Liver (tissue), 9 donors: Measurements from ENCODE around the gene CTNNA2. TPM values are rescaled to one million over a fixed set of nuclear protein-coding genes. Genes with fewer than 3 reads are reported as not detected.
"Not testable (repeated sequence)": the region's sequence is repeated elsewhere in the genome, so short reads cannot be mapped to it uniquely, and the experiment has no call there.

Experiments used
- DNase-seq: peaks from one replicate; pipeline ENCODE4 v3.0.0-alpha.2; 2017; ENCODE audit warnings: low spot score
- H3K27ac ChIP-seq, 2 donors: one replicate each; pipeline ENCODE4 v1.7.0; 2013; ENCODE audit warnings: inconsistent platforms in 2 of 2, low read length in 2 of 2, control low read depth in 1 of 2, low read depth in 1 of 2, mild to moderate bottlenecking in 1 of 2
- H3K27me3 ChIP-seq, 4 donors: one replicate each; pipeline versions ENCODE4 v1.6.1 to v1.7.0; 2013; ENCODE audit warnings: low read length in 3 of 4, inconsistent platforms in 1 of 4, mild to moderate bottlenecking in 1 of 4, moderate library complexity in 1 of 4; ENCODE audit not compliant: control insufficient read depth in 4 of 4, insufficient read depth in 4 of 4
- H3K36me3 ChIP-seq, 4 donors: one replicate each; pipeline versions ENCODE4 v1.6.1 to v1.7.0; 2013; ENCODE audit warnings: low read length in 3 of 4, mild to moderate bottlenecking in 3 of 4, low read depth in 1 of 4, moderate library complexity in 1 of 4; ENCODE audit not compliant: control insufficient read depth in 4 of 4, insufficient read depth in 3 of 4
- H3K4me1 ChIP-seq, 4 donors: one replicate each; pipeline versions ENCODE4 v1.6.1 to v1.7.0; 2013; ENCODE audit warnings: low read length in 3 of 4, mild to moderate bottlenecking in 3 of 4, moderate library complexity in 1 of 4; ENCODE audit not compliant: control insufficient read depth in 4 of 4, insufficient read depth in 4 of 4
- H3K4me3 ChIP-seq, 3 donors: one replicate each; pipeline versions ENCODE4 v1.6.1 to v1.7.0; 2013; ENCODE audit warnings: low read length in 3 of 3, control low read depth in 1 of 3, low read depth in 1 of 3, mild to moderate bottlenecking in 1 of 3
- H3K9ac ChIP-seq, 2 donors: one replicate each; pipeline ENCODE4 v1.7.0; 2013; ENCODE audit warnings: low read length in 2 of 2, mild to moderate bottlenecking in 2 of 2, moderate library complexity in 2 of 2, control low read depth in 1 of 2, low read depth in 1 of 2
- H3K9me3 ChIP-seq, 4 donors: one replicate each; pipeline versions ENCODE4 v1.6.1 to v1.7.0; 2013; ENCODE audit warnings: low read length in 3 of 4; ENCODE audit not compliant: control insufficient read depth in 4 of 4
- EGR1 ChIP-seq, 2 donors: IDR thresholded peaks; 2 replicates each; pipeline ENCODE4 v1.6.1; 2016 to 2018; ENCODE audit warnings: antibody characterized with exemption in 2 of 2, low read depth in 2 of 2
- FOXA1 ChIP-seq: IDR thresholded peaks from 2 replicates; pipeline ENCODE4 v1.6.1; 2016; ENCODE audit warnings: antibody characterized with exemption
- GABPA ChIP-seq, 2 donors: IDR thresholded peaks in 1 of 2; conservative IDR thresholded peaks in 1 of 2; 2 replicates each; pipeline ENCODE4 v1.6.1; 2016; ENCODE audit warnings: antibody characterized with exemption in 2 of 2, mild to moderate bottlenecking in 1 of 2, moderate library complexity in 1 of 2
- HNF4A ChIP-seq, 2 donors: conservative IDR thresholded peaks; 2 replicates each; pipeline ENCODE4 v1.6.1; 2016; ENCODE audit warnings: antibody characterized with exemption in 2 of 2, mild to moderate bottlenecking in 2 of 2
- HNF4G ChIP-seq: IDR thresholded peaks from 2 replicates; pipeline ENCODE4 v1.6.1; 2016; ENCODE audit warnings: antibody characterized with exemption
- JUND ChIP-seq, 2 donors: IDR thresholded peaks; 2 replicates each; pipeline ENCODE4 v1.6.1; 2016; ENCODE audit warnings: antibody characterized with exemption in 2 of 2
- NR2F2 ChIP-seq: IDR thresholded peaks from 2 replicates; pipeline ENCODE4 v1.6.1; 2016; ENCODE audit warnings: antibody characterized with exemption
- RAD21 ChIP-seq, 2 donors: IDR thresholded peaks; 2 replicates each; pipeline ENCODE4 v1.6.1; 2016; ENCODE audit warnings: antibody characterized with exemption in 2 of 2, mild to moderate bottlenecking in 2 of 2
- RXRA ChIP-seq, 2 donors: IDR thresholded peaks; 2 replicates each; pipeline ENCODE4 v1.6.1; 2017 to 2018; ENCODE audit warnings: antibody characterized with exemption in 2 of 2, mild to moderate bottlenecking in 1 of 2
- SP1 ChIP-seq: IDR thresholded peaks from 2 replicates; pipeline ENCODE4 v1.6.1; 2018; ENCODE audit warnings: antibody characterized with exemption, mild to moderate bottlenecking
- TAF1 ChIP-seq: conservative IDR thresholded peaks from 2 replicates; pipeline ENCODE4 v1.6.1; 2016; ENCODE audit warnings: antibody characterized with exemption, mild to moderate bottlenecking
- YY1 ChIP-seq: IDR thresholded peaks from 2 replicates; pipeline ENCODE4 v1.6.1; 2016; ENCODE audit warnings: antibody characterized with exemption, mild to moderate bottlenecking
- WGBS: extraction: QIAGEN DNeasy Blood & Tissue Kit; methylation state at CpG from one replicate; pipeline ENCODE4 v1.1.7; 2013; 5-methylcytosine and 5-hydroxymethylcytosine counted together
- polyA plus RNA-seq, 2 donors: library from polyadenylated mRNA; stranded (reverse) in 1 of 2; unstranded in 1 of 2; fragments of 200-250 nt in 1 of 2; fragments of >200 nt in 1 of 2; fragmentation: Nextera tagmentation in 1 of 2; extraction: Ambion mirVana in 1 of 2; gene quantifications; one replicate each; pipeline versions ENCODE4 v1.2.1 to v1.2.3, GENCODE V29; 2013 to 2015
- total RNA-seq, 2 donors: library from RNA; depleted of rRNA; stranded (reverse); fragments of >200 nt; gene quantifications; one replicate each; pipeline ENCODE4 v1.2.3, GENCODE V29; 2014
- TF ChIP-seq, protein P1 (sequence below): IDR thresholded peaks from 2 replicates; pipeline ENCODE4 v1.6.1; 2016; ENCODE audit warnings: antibody characterized with exemption, mild to moderate bottlenecking
- TF ChIP-seq, protein P2 (sequence below): fragments of 150-350 bp; IDR thresholded peaks from 2 replicates; pipeline ENCODE4 v1.5.1; 2017; ENCODE audit warnings: improper control_type of control experiment, low read depth, low read length; ENCODE audit not compliant: missing input control
- TF ChIP-seq, protein P3 (sequence below): IDR thresholded peaks from 2 replicates; pipeline ENCODE4 v1.6.1; 2016; ENCODE audit warnings: antibody characterized with exemption
- TF ChIP-seq, protein P4 (sequence below): IDR thresholded peaks from 2 replicates; pipeline ENCODE4 v1.6.1; 2016; ENCODE audit warnings: antibody characterized with exemption
- donor health status: healthy.
- donor health status: healthy.
- donor health status: healthy.
- donor health status: healthy.
- donor health status: healthy.

The CTNNA2 gene
- total and polyA plus RNA-seq, 4 donors, result 0.05 TPM; not detected in 3

DNA sequence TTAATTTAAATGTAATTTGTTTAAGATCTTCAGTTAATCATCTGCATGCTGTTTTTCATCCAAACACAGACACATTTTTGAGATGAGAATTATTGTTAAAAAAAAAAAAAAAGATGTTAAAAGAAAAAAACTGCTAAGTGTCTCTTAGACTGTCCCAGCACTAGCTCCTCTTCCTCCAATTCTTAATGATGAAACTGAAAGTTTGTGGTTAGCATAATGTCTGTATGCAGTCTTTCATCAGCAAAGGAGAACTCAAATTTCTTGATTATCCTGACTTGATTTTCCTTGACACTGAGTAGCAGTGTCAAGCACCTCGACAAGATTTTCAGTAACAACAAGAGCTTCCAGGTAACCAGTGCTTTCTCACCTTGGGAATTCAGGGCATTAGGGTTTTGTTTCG, 517.3 kb downstream of the CTNNA2 start (continued):
- TF ChIP-seq, protein P1, sequence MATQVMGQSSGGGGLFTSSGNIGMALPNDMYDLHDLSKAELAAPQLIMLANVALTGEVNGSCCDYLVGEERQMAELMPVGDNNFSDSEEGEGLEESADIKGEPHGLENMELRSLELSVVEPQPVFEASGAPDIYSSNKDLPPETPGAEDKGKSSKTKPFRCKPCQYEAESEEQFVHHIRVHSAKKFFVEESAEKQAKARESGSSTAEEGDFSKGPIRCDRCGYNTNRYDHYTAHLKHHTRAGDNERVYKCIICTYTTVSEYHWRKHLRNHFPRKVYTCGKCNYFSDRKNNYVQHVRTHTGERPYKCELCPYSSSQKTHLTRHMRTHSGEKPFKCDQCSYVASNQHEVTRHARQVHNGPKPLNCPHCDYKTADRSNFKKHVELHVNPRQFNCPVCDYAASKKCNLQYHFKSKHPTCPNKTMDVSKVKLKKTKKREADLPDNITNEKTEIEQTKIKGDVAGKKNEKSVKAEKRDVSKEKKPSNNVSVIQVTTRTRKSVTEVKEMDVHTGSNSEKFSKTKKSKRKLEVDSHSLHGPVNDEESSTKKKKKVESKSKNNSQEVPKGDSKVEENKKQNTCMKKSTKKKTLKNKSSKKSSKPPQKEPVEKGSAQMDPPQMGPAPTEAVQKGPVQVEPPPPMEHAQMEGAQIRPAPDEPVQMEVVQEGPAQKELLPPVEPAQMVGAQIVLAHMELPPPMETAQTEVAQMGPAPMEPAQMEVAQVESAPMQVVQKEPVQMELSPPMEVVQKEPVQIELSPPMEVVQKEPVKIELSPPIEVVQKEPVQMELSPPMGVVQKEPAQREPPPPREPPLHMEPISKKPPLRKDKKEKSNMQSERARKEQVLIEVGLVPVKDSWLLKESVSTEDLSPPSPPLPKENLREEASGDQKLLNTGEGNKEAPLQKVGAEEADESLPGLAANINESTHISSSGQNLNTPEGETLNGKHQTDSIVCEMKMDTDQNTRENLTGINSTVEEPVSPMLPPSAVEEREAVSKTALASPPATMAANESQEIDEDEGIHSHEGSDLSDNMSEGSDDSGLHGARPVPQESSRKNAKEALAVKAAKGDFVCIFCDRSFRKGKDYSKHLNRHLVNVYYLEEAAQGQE, result no peak
- TF ChIP-seq, protein P2, sequence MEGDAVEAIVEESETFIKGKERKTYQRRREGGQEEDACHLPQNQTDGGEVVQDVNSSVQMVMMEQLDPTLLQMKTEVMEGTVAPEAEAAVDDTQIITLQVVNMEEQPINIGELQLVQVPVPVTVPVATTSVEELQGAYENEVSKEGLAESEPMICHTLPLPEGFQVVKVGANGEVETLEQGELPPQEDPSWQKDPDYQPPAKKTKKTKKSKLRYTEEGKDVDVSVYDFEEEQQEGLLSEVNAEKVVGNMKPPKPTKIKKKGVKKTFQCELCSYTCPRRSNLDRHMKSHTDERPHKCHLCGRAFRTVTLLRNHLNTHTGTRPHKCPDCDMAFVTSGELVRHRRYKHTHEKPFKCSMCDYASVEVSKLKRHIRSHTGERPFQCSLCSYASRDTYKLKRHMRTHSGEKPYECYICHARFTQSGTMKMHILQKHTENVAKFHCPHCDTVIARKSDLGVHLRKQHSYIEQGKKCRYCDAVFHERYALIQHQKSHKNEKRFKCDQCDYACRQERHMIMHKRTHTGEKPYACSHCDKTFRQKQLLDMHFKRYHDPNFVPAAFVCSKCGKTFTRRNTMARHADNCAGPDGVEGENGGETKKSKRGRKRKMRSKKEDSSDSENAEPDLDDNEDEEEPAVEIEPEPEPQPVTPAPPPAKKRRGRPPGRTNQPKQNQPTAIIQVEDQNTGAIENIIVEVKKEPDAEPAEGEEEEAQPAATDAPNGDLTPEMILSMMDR, result no peak
- TF ChIP-seq RXRA (IDR thresholded peaks at IDR 0.05), result no peak
- TF ChIP-seq FOXA1, result no peak
- no peak for TF ChIP-seq SP1
- no peak for TF ChIP-seq HNF4A (conservative IDR thresholded peaks at IDR 0.05)
- no peak for TF ChIP-seq JUND (IDR thresholded peaks at IDR 0.05)
- TF ChIP-seq GABPA (IDR thresholded peaks at IDR 0.05 in 1 of 2, conservative IDR thresholded peaks at IDR 0.05 in 1 of 2), result no peak

DNA sequence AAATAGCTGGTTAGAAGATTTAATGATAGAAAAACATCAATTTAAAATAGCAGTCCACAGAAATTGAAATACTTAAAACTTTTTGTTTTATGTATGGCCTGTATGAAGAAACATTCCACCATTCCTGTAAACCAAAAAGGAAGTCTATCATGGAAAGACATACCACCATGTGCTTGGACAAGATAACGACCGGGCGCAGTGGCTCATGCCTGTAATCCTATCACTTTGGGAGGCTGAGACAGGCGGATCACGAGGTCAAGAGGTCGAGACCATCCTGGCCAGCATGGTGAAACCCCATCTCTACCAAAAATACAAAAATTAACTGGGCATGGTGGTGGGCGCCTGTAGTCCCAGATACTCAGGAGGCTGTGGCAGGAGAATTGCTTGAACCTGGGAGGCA, 519.8 kb downstream of the CTNNA2 start:
- H3K27me3 ChIP-seq, H3K9me3 ChIP-seq, H3K27ac ChIP-seq, H3K9ac ChIP-seq, H3K36me3 ChIP-seq, H3K4me1 ChIP-seq, DNase-seq, H3K4me3 ChIP-seq: not testable (repeated sequence)
- WGBS, result 89% methylated on average over 7 of the region's 7 CpGs

DNA sequence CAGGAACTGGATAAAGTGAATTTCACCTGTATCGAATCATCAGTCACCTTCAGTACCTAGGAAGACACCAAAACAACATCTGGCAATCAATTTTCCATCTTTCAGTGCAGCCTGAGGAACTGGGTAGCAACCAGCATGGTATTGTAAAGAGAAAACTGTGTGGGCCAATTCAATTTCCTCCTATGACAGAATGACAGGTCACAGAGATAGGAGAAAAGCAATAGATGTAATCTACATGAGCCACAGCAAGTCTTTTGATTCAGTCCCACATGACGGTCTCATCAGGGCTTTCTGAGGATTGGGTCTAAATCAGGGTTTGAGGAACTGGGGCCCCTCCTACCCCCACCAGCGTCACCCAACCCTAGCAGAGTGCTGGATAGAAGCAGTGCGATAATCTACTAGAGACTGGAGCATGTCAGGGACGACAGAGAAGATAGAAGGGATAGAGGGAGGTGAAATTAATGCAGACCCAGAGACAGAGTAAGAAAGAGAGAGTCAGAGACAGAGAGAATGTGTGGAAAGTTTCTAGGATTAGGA, 523.0 kb downstream of the CTNNA2 start:
- WGBS, result 73% methylated on average over 5 of the region's 5 CpGs
- no peaks in the 10 kb centered on the region for H3K27me3 ChIP-seq
- H3K27ac ChIP-seq, result no peak overlapping the region
- no peak overlapping the region for H3K9ac ChIP-seq
- H3K4me3 ChIP-seq, result no peak overlapping the region
- DNase-seq, result no peak
- H3K36me3 ChIP-seq, result no peaks in the 10 kb centered on the region
- H3K9me3 ChIP-seq, result no peaks in the 10 kb centered on the region
- no peaks in the 10 kb centered on the region for H3K4me1 ChIP-seq
- TF ChIP-seq GABPA (IDR thresholded peaks at IDR 0.05 in 1 of 2, conservative IDR thresholded peaks at IDR 0.05 in 1 of 2), result no peak
- no peak for TF ChIP-seq FOXA1
- no peak for TF ChIP-seq RXRA (IDR thresholded peaks at IDR 0.05)
- TF ChIP-seq, protein P3, sequence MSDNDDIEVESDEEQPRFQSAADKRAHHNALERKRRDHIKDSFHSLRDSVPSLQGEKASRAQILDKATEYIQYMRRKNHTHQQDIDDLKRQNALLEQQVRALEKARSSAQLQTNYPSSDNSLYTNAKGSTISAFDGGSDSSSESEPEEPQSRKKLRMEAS, result no peak
- TF ChIP-seq JUND (IDR thresholded peaks at IDR 0.05), result no peak
- TF ChIP-seq, protein P1, result no peak
- no peak for TF ChIP-seq EGR1 (IDR thresholded peaks at IDR 0.05; ENCODE audit: low read depth in 2 of 2)
- TF ChIP-seq SP1, result no peak
- TF ChIP-seq, protein P4, sequence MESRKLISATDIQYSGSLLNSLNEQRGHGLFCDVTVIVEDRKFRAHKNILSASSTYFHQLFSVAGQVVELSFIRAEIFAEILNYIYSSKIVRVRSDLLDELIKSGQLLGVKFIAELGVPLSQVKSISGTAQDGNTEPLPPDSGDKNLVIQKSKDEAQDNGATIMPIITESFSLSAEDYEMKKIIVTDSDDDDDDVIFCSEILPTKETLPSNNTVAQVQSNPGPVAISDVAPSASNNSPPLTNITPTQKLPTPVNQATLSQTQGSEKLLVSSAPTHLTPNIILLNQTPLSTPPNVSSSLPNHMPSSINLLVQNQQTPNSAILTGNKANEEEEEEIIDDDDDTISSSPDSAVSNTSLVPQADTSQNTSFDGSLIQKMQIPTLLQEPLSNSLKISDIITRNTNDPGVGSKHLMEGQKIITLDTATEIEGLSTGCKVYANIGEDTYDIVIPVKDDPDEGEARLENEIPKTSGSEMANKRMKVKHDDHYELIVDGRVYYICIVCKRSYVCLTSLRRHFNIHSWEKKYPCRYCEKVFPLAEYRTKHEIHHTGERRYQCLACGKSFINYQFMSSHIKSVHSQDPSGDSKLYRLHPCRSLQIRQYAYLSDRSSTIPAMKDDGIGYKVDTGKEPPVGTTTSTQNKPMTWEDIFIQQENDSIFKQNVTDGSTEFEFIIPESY, result no peak
- no peak for TF ChIP-seq HNF4G
- no peak for TF ChIP-seq NR2F2
- no peak for TF ChIP-seq YY1
- TF ChIP-seq RAD21 (IDR thresholded peaks at IDR 0.05), result no peak
- TF ChIP-seq HNF4A (conservative IDR thresholded peaks at IDR 0.05), result no peak
- no peak for TF ChIP-seq TAF1
- TF ChIP-seq, protein P2, result no peak
